H9 (cell line): ENCODE measurements around the gene ERAL1. TPM values are rescaled to one million over a fixed set of nuclear protein-coding genes. Genes with fewer than 3 reads are reported as not detected.
A peak's percentile ranks its signal among the peaks of the same experiment; 100 is the strongest.

Experiments used
- DNase-seq: peaks from one replicate; pipeline ENCODE4 v3.0.0-alpha.2; 2017
- H2AFZ ChIP-seq: one replicate; pipeline ENCODE4 v1.6.1; 2013; ENCODE audit warnings: mild to moderate bottlenecking, low read length, control low read depth, moderate library complexity
- H2AK5ac ChIP-seq: 2 replicates; pipeline ENCODE4 v1.6.1; 2013; ENCODE audit warnings: low read length, control low read depth, mixed read lengths; ENCODE audit not compliant: insufficient read length
- H2BK120ac ChIP-seq: one replicate; pipeline ENCODE4 v1.6.1; 2013; ENCODE audit warnings: low read depth, mild to moderate bottlenecking, low read length, control low read depth, inconsistent platforms; ENCODE audit not compliant: poor library complexity, severe bottlenecking
- H2BK12ac ChIP-seq: 2 replicates; pipeline ENCODE4 v1.6.1; 2013; ENCODE audit warnings: low read length, control low read depth, mixed read lengths, low read depth; ENCODE audit not compliant: insufficient read length
- H2BK15ac ChIP-seq: 2 replicates; pipeline ENCODE4 v1.6.1; 2013; ENCODE audit warnings: low read depth, low read length, control low read depth
- H2BK20ac ChIP-seq: one replicate; pipeline ENCODE4 v1.6.1; 2013; ENCODE audit warnings: low read depth, mild to moderate bottlenecking, low read length, control low read depth, inconsistent platforms; ENCODE audit not compliant: poor library complexity, severe bottlenecking
- H2BK5ac ChIP-seq: 2 replicates; pipeline ENCODE4 v1.6.1; 2013; ENCODE audit warnings: low read length, control low read depth, mixed read lengths; ENCODE audit not compliant: insufficient read length
- H3K14ac ChIP-seq: 2 replicates; pipeline ENCODE4 v1.6.1; 2013; ENCODE audit warnings: low read length, control low read depth; ENCODE audit not compliant: insufficient read depth
- H3K18ac ChIP-seq: 2 replicates; pipeline ENCODE4 v1.6.1; 2013; ENCODE audit warnings: low read depth, mild to moderate bottlenecking, mixed read lengths, low read length, control low read depth; ENCODE audit not compliant: insufficient read length
- H3K23ac ChIP-seq: 2 replicates; pipeline ENCODE4 v1.6.1; 2013; ENCODE audit warnings: low read length, control low read depth, mixed read lengths, low read depth; ENCODE audit not compliant: insufficient read length
- H3K23me2 ChIP-seq: 2 replicates; pipeline ENCODE4 v1.6.1; 2013; ENCODE audit warnings: low read depth, mild to moderate bottlenecking, mixed read lengths, low read length, control low read depth; ENCODE audit not compliant: insufficient read length, poor library complexity, severe bottlenecking
- H3K27ac ChIP-seq: 2 replicates; pipeline ENCODE4 v1.5.1; 2013; ENCODE audit warnings: low read length, control low read depth, mixed read lengths, low read depth; ENCODE audit not compliant: insufficient read length
- H3K27me3 ChIP-seq: 2 replicates; pipeline ENCODE4 v1.6.1; 2013; ENCODE audit warnings: low read length, control low read depth, inconsistent platforms; ENCODE audit not compliant: insufficient read depth
- H3K4ac ChIP-seq: 2 replicates; pipeline ENCODE4 v1.6.1; 2013; ENCODE audit warnings: low read depth, mild to moderate bottlenecking, control low read depth, inconsistent platforms, low read length, moderate library complexity
- H3K4me1 ChIP-seq: 2 replicates; pipeline ENCODE4 v1.6.1; 2013; ENCODE audit warnings: low read length, control low read depth, inconsistent platforms; ENCODE audit not compliant: insufficient read depth
- H3K4me2 ChIP-seq: 2 replicates; pipeline ENCODE4 v1.6.1; 2013; ENCODE audit warnings: low read length, control low read depth, mixed read lengths; ENCODE audit not compliant: insufficient read length, insufficient read depth
- H3K56ac ChIP-seq: 2 replicates; pipeline ENCODE4 v1.6.1; 2013; ENCODE audit warnings: low read depth, mild to moderate bottlenecking, mixed read lengths, low read length, control low read depth; ENCODE audit not compliant: insufficient read length
- H3K79me1 ChIP-seq: 2 replicates; pipeline ENCODE4 v1.6.1; 2013; ENCODE audit warnings: low read depth, mild to moderate bottlenecking, moderate library complexity, low read length, control low read depth, inconsistent platforms; ENCODE audit not compliant: insufficient read depth, poor library complexity, severe bottlenecking
- H3K79me2 ChIP-seq: 2 replicates; pipeline ENCODE4 v1.6.1; 2013; ENCODE audit warnings: low read length, control low read depth, inconsistent platforms; ENCODE audit not compliant: insufficient read depth
- H3K9ac ChIP-seq: 2 replicates; pipeline ENCODE4 v1.6.1; 2013; ENCODE audit warnings: low read length, control low read depth, mixed read lengths; ENCODE audit not compliant: insufficient read length; ENCODE audit errors: extremely low read depth
- H3K9me3 ChIP-seq: one replicate; pipeline ENCODE4 v1.6.1; 2013; ENCODE audit warnings: low read depth, low read length, inconsistent platforms; ENCODE audit not compliant: control insufficient read depth
- H3T11ph ChIP-seq: one replicate; pipeline ENCODE4 v1.6.1; 2013; ENCODE audit warnings: mild to moderate bottlenecking, low read length, control low read depth, inconsistent platforms
- H4K20me1 ChIP-seq: one replicate; pipeline ENCODE4 v1.6.1; 2013; ENCODE audit not compliant: control insufficient read depth, insufficient read length, insufficient read depth
- H4K5ac ChIP-seq: 2 replicates; pipeline ENCODE4 v1.6.1; 2013; ENCODE audit warnings: low read depth, mild to moderate bottlenecking, mixed read lengths, low read length, control low read depth; ENCODE audit not compliant: insufficient read length
- H4K8ac ChIP-seq: replicated peaks from 2 replicates; pipeline ENCODE4 v1.6.1; 2013; ENCODE audit warnings: low read length, control low read depth, mixed read lengths, low read depth; ENCODE audit not compliant: insufficient read length
- H4K91ac ChIP-seq: 2 replicates; pipeline ENCODE4 v1.6.1; 2013; ENCODE audit warnings: low read depth, mild to moderate bottlenecking, moderate library complexity, mixed read lengths, low read length, control low read depth; ENCODE audit not compliant: insufficient read length
- H3K27ac Mint-ChIP-seq, 3 experiments: 2 replicates in 2 of 3; 3 replicates in 1 of 3; pipeline ENCODE4 v1.8.0; 2020 to 2021; ENCODE audit warnings: mixed read lengths in 3 of 3, mild to moderate bottlenecking in 1 of 3, moderate library complexity in 1 of 3
- H3K27me3 Mint-ChIP-seq: 2 replicates; pipeline ENCODE4 v1.8.0; 2021; ENCODE audit warnings: low read depth, mild to moderate bottlenecking, moderate library complexity, mixed read lengths
- H3K36me3 Mint-ChIP-seq, 3 experiments: 2 replicates in 2 of 3; 3 replicates in 1 of 3; pipeline ENCODE4 v1.8.0; 2020 to 2021; ENCODE audit warnings: low read depth in 3 of 3, mixed read lengths in 3 of 3; ENCODE audit not compliant: insufficient read depth in 1 of 3
- H3K4me1 Mint-ChIP-seq, 2 experiments: 2 replicates each; pipeline ENCODE4 v1.8.0; 2020; ENCODE audit warnings: mixed read lengths in 2 of 2
- H3K4me3 Mint-ChIP-seq, 2 experiments: 2 replicates in 1 of 2; 3 replicates in 1 of 2; pipeline ENCODE4 v1.8.0; 2020 to 2021; ENCODE audit warnings: mild to moderate bottlenecking in 2 of 2, mixed read lengths in 2 of 2, moderate library complexity in 1 of 2
- H3K9me3 Mint-ChIP-seq, 2 experiments: 2 replicates in 1 of 2; 3 replicates in 1 of 2; pipeline ENCODE4 v1.8.0; 2020; ENCODE audit warnings: mild to moderate bottlenecking in 2 of 2, mixed read lengths in 2 of 2, moderate library complexity in 1 of 2
- CTCF ChIP-seq: fragments of 200-600 bp; sonication (generic); conservative IDR thresholded peaks from 3 replicates; pipeline ENCODE4 v1.8.0; 2021; ENCODE audit warnings: antibody characterized with exemption, mild to moderate bottlenecking
- whole genome bisulfite sequencing: extraction: QIAGEN DNeasy Blood & Tissue Kit; methylation state at CpG from one replicate; pipeline ENCODE4 v1.1.7; 2013; ENCODE audit warnings: missing lambda C conversion rate, low lambda C conversion rate, mixed read lengths; ENCODE audit not compliant: insufficient read length; ENCODE audit errors: extremely low coverage; 5-methylcytosine and 5-hydroxymethylcytosine counted together
- total RNA-seq: library from RNA; stranded (reverse); gene quantifications from 2 replicates; pipeline ENCODE4 v1.2.1, GENCODE V29; 2021

ERAL1 gene
- total RNA-seq, 1 experiment from 2014 or later: 67.8 TPM

- Histone ChIP-seq H3K18ac (no peak overlapping the region), H3K79me2 (peaks cover 11% of the 10 kb centered on the region; the same call in 1 of the 2 replicates), H2BK20ac (no peak overlapping the region), H4K5ac (no peak overlapping the region), H2BK15ac (no peak overlapping the region), H3T11ph (no peak overlapping the region), H3K4ac (no peak overlapping the region), H4K91ac (no peak overlapping the region), H3K23ac (no peak overlapping the region), H3K23me2 (peaks cover 4% of the 10 kb centered on the region), H3K56ac (no peak overlapping the region), H3K4me2 (no peak overlapping the region), H3K9ac (no peak overlapping the region), H3K9me3 (no peaks in the 10 kb centered on the region), H3K4me1 (no peaks in the 10 kb centered on the region; the same call in 1 of the 2 replicates), H2AFZ (no peak overlapping the region), H3K79me1 (peaks cover 6% of the 10 kb centered on the region), H3K14ac (no peak overlapping the region), H4K8ac (no peak overlapping the region), H2BK120ac (no peak overlapping the region), H2AK5ac (no peak overlapping the region), H4K20me1 (no peaks in the 10 kb centered on the region), H3K27ac (no peak overlapping the region), H3K27me3 (no peaks in the 10 kb centered on the region), H2BK12ac (no peak overlapping the region), H2BK5ac (no peak overlapping the region)
- Mint-ChIP-seq H3K4me3 (no peak overlapping the region), H3K4me1 (peaks cover 17 to 27% of the 10 kb centered on the region in 2 experiments), H3K36me3 (no peaks in the 10 kb centered on the region; a peak in 1 of 7 replicates), H3K27me3 (no peaks in the 10 kb centered on the region), H3K27ac (peak overlapping the region in 2 of 3 experiments; percentile 54 to 67; a peak in 5 of 7 replicates), H3K9me3 (no peaks in the 10 kb centered on the region)
- no CpG with 5 or more reads among the region's 4 CpGs for WGBS
- no peak for TF ChIP-seq CTCF
- no peak for DNase-seq
Observed at GRCh38 chr17:28816540-28816939, 38.3 kb upstream of the ERAL1 start.
